Cerebellar nuclear complex (tissue), 1 donor: ENCODE measurements around the gene VWF.
"Not testable (repeated sequence)": the region's sequence is repeated elsewhere in the genome, so short reads cannot be mapped to it uniquely, and the experiment has no call there.

Experiments
- DNase-seq, 2 experiments: peaks; one replicate each; lab custom pipeline; 2025; lab: John Stamatoyannopoulos, UW

Gene VWF

GRCh38 chr12:6032726-6033125 lies 91.7 kb downstream of the VWF start:
- DNase-seq, result no peak

- DNase-seq, result no peak
These were observed 93.5 kb downstream of the VWF start for GRCh38 chr12:6031001-6031400.

- no peak for DNase-seq
These were observed 94.4 kb downstream of the VWF start for GRCh38 chr12:6030081-6030480.

GRCh38 chr12:6029401-6029800 lies 95.1 kb downstream of the VWF start:
- DNase-seq, result no peak

- no peak for DNase-seq
These were observed 97.5 kb downstream of the VWF start for GRCh38 chr12:6026998-6027397.

- DNase-seq, result not testable (repeated sequence)
These were observed 98.7 kb downstream of the VWF start for GRCh38 chr12:6025703-6026298.

GRCh38 chr12:6024066-6024465 lies 100.4 kb downstream of the VWF start:
- not testable (repeated sequence) for DNase-seq

- no peak for DNase-seq
These were observed 103.5 kb downstream of the VWF start for GRCh38 chr12:6020930-6021329.

GRCh38 chr12:6020511-6020910 lies 104.0 kb downstream of the VWF start:
- DNase-seq, result not testable (repeated sequence)

- not testable (repeated sequence) for DNase-seq
These were observed 105.2 kb downstream of the VWF start for GRCh38 chr12:6019256-6019655.

- no peak for DNase-seq
These were observed 106.2 kb downstream of the VWF start for GRCh38 chr12:6018265-6018664.

- no peak for DNase-seq
These were observed 107.7 kb downstream of the VWF start for GRCh38 chr12:6016756-6017155.

- DNase-seq, result not testable (repeated sequence)
These were observed 108.5 kb downstream of the VWF start for GRCh38 chr12:6016004-6016403.

GRCh38 chr12:6015271-6015670 lies 109.2 kb downstream of the VWF start:
- DNase-seq, result not testable (repeated sequence)

GRCh38 chr12:6010631-6011350 lies 113.7 kb downstream of the VWF start:
- not testable (repeated sequence) for DNase-seq

GRCh38 chr12:5997260-5997659 lies 127.2 kb downstream of the VWF start:
- DNase-seq, result no peak

GRCh38 chr12:5996459-5996858 lies 128.0 kb downstream of the VWF start:
- DNase-seq, result no peak

GRCh38 chr12:5989621-5990020 lies 134.8 kb downstream of the VWF start:
- no peak for DNase-seq

- DNase-seq, result peak in 1 of 2 experiments; percentile 7
These were observed 135.8 kb downstream of the VWF start for GRCh38 chr12:5988659-5989116.

- DNase-seq, result no peak
These were observed 136.4 kb downstream of the VWF start for GRCh38 chr12:5988088-5988487.

GRCh38 chr12:5987573-5987972 lies 136.9 kb downstream of the VWF start:
- DNase-seq, result no peak

GRCh38 chr12:5985471-5985870 lies 139.0 kb downstream of the VWF start:
- DNase-seq, result no peak

GRCh38 chr12:5984873-5985272 lies 139.6 kb downstream of the VWF start:
- DNase-seq, result no peak

GRCh38 chr12:5982106-5982505 lies 142.4 kb downstream of the VWF start:
- no peak for DNase-seq
